ENCODE data around the gene SHANK2.

DNA sequence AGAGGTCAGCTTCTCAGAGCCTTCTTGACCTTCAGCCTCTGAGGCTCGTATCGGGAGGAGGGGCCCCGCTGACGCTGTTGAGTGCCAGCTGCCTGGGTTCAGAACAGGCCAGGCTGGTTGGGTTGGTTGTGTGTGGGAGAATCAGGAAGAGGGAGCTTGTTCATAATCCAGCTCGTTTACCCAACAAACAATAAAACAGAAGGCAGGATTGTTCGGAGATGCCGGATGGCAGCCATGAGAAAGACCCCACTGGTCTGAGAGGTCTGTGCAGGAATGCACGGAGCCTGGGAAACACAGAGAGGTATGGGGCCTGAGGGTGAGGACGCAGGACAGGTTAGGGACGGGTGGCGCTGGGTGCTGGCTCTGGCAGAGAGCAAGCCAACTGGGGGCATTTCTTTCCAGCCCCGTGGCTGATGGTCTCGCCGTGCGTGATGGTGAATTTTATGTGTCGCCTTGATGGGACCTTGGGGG is 31.6 kb upstream of the SHANK2 start:
- TF ChIP-seq, protein P1, sequence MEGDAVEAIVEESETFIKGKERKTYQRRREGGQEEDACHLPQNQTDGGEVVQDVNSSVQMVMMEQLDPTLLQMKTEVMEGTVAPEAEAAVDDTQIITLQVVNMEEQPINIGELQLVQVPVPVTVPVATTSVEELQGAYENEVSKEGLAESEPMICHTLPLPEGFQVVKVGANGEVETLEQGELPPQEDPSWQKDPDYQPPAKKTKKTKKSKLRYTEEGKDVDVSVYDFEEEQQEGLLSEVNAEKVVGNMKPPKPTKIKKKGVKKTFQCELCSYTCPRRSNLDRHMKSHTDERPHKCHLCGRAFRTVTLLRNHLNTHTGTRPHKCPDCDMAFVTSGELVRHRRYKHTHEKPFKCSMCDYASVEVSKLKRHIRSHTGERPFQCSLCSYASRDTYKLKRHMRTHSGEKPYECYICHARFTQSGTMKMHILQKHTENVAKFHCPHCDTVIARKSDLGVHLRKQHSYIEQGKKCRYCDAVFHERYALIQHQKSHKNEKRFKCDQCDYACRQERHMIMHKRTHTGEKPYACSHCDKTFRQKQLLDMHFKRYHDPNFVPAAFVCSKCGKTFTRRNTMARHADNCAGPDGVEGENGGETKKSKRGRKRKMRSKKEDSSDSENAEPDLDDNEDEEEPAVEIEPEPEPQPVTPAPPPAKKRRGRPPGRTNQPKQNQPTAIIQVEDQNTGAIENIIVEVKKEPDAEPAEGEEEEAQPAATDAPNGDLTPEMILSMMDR (IDR thresholded peaks at IDR 0.05), result no peak
- peak; percentile 90 for TF ChIP-seq POLR2AphosphoS5 (IDR thresholded peaks at IDR 0.05)
- TF ChIP-seq POLR2A (IDR thresholded peaks at IDR 0.05), result no peak

All from prostate gland (tissue), 2 donors.